Mammary epithelial cell (primary cell): Measurements from ENCODE around the gene GADL1.

Source experiments
- EZH2 ChIP-seq: IDR thresholded peaks from 2 replicates; pipeline ENCODE4 v1.6.1; 2012; ENCODE audit warnings: low read length, inconsistent platforms, borderline replicate concordance
- TF ChIP-seq, protein P1 (sequence below), 2 donors: IDR thresholded peaks in 1 of 2; conservative IDR thresholded peaks in 1 of 2; 2 replicates each; pipeline ENCODE4 v1.5.1; 2011 to 2012; ENCODE audit warnings: inconsistent platforms in 2 of 2, low read length in 2 of 2, mild to moderate bottlenecking in 2 of 2, control low read depth in 1 of 2, low read depth in 1 of 2; ENCODE audit not compliant: insufficient read depth in 1 of 2; ENCODE audit errors: extremely low read depth in 1 of 2

- TF ChIP-seq, protein P1, sequence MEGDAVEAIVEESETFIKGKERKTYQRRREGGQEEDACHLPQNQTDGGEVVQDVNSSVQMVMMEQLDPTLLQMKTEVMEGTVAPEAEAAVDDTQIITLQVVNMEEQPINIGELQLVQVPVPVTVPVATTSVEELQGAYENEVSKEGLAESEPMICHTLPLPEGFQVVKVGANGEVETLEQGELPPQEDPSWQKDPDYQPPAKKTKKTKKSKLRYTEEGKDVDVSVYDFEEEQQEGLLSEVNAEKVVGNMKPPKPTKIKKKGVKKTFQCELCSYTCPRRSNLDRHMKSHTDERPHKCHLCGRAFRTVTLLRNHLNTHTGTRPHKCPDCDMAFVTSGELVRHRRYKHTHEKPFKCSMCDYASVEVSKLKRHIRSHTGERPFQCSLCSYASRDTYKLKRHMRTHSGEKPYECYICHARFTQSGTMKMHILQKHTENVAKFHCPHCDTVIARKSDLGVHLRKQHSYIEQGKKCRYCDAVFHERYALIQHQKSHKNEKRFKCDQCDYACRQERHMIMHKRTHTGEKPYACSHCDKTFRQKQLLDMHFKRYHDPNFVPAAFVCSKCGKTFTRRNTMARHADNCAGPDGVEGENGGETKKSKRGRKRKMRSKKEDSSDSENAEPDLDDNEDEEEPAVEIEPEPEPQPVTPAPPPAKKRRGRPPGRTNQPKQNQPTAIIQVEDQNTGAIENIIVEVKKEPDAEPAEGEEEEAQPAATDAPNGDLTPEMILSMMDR (conservative IDR thresholded peaks at IDR 0.05 in 1 of 2, IDR thresholded peaks at IDR 0.05 in 1 of 2; ENCODE audit: extremely low read depth in 1 of 2, insufficient read depth in 1 of 2, low read depth in 1 of 2, low read length in 2 of 2) = no peak
- no peak for TF ChIP-seq EZH2
These were observed 204.3 kb downstream of the GADL1 start for GRCh38 chr3:30690199-30690598.
